ENCODE data around the gene ZNRF1. TPM values are rescaled to one million over a fixed set of nuclear protein-coding genes. Genes with fewer than 3 reads are reported as not detected.

Gene ZNRF1
- total RNA-seq, 2 donors from 2014 or later: 27.7 to 29.7 TPM

GRCh38 chr16:75017670-75018525, 19.1 kb downstream of the ZNRF1 start:
- H3K4me3 ChIP-seq: no peak overlapping the region
- no peaks in the 10 kb centered on the region for H3K27me3 ChIP-seq
- no peaks in the 10 kb centered on the region for H3K36me3 ChIP-seq
- H3K9me3 ChIP-seq: no peaks in the 10 kb centered on the region
- H3K27ac ChIP-seq: no peak overlapping the region
- DNase-seq: no peak
- H3K4me1 ChIP-seq: peaks cover 7% of the 10 kb centered on the region
- intact Hi-C loops (cut with DNase I): no loop called here
- TF ChIP-seq, protein P1, sequence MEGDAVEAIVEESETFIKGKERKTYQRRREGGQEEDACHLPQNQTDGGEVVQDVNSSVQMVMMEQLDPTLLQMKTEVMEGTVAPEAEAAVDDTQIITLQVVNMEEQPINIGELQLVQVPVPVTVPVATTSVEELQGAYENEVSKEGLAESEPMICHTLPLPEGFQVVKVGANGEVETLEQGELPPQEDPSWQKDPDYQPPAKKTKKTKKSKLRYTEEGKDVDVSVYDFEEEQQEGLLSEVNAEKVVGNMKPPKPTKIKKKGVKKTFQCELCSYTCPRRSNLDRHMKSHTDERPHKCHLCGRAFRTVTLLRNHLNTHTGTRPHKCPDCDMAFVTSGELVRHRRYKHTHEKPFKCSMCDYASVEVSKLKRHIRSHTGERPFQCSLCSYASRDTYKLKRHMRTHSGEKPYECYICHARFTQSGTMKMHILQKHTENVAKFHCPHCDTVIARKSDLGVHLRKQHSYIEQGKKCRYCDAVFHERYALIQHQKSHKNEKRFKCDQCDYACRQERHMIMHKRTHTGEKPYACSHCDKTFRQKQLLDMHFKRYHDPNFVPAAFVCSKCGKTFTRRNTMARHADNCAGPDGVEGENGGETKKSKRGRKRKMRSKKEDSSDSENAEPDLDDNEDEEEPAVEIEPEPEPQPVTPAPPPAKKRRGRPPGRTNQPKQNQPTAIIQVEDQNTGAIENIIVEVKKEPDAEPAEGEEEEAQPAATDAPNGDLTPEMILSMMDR (IDR thresholded peaks at IDR 0.05): no peak
- H3K9ac ChIP-seq (ENCODE audit: low read depth in 2 of 2, low read length in 2 of 2): no peak overlapping the region

- Histone ChIP-seq H3K9ac (ENCODE audit: low read depth in 2 of 2, low read length in 2 of 2) (no peak overlapping the region), H3K27ac (no peak overlapping the region), H3K4me1 (peaks cover 7% of the 10 kb centered on the region), H3K9me3 (no peaks in the 10 kb centered on the region), H3K36me3 (no peaks in the 10 kb centered on the region), H3K27me3 (no peaks in the 10 kb centered on the region), H3K4me3 (no peak overlapping the region)
- intact Hi-C loops (cut with DNase I): no loop called here
- DNase-seq: no peak
- TF ChIP-seq, protein P1 (IDR thresholded peaks at IDR 0.05): no peak
These were observed 20.2 kb downstream of the ZNRF1 start for GRCh38 chr16:75019007-75019406.

GRCh38 chr16:75019586-75019985, 20.8 kb downstream of the ZNRF1 start:
- Histone ChIP-seq H3K4me1 (peaks cover 7% of the 10 kb centered on the region), H3K4me3 (no peak overlapping the region), H3K9me3 (no peaks in the 10 kb centered on the region), H3K36me3 (no peaks in the 10 kb centered on the region), H3K27me3 (no peaks in the 10 kb centered on the region), H3K27ac (no peak overlapping the region), H3K9ac (ENCODE audit: low read depth in 2 of 2, low read length in 2 of 2) (no peak overlapping the region)
- intact Hi-C loops (cut with DNase I): no loop called here
- TF ChIP-seq, protein P1 (IDR thresholded peaks at IDR 0.05): no peak
- DNase-seq: no peak

DNA sequence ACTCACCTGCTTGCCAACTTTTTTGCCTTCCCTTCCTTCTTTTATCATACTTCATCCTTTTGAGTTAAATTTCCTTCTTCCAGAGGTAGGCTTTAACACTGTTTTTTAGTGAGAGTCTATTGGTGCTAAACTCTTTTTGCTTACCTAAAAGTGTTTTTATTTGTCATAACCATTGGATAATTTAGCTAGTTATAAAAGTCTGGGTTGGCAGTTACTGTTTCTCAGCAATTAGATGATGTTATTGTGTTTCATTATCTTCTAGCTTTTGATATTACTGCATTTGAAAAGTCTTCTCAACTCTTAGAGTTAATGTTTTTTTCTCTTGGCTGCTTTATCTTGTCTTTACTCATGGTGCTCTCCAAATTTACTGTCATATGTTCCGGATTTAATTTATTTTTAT, 22.6 kb downstream of the ZNRF1 start:
- H3K4me3 ChIP-seq: no peak overlapping the region
- no peak overlapping the region for H3K27ac ChIP-seq
- intact Hi-C loops (cut with DNase I): no loop called here
- TF ChIP-seq, protein P1 (IDR thresholded peaks at IDR 0.05): no peak
- H3K36me3 ChIP-seq: no peaks in the 10 kb centered on the region
- no peaks in the 10 kb centered on the region for H3K27me3 ChIP-seq
- no peak for DNase-seq
- peaks cover 7% of the 10 kb centered on the region for H3K4me1 ChIP-seq
- no peaks in the 10 kb centered on the region for H3K9me3 ChIP-seq
- H3K9ac ChIP-seq (ENCODE audit: low read depth in 2 of 2, low read length in 2 of 2): no peak overlapping the region

DNA sequence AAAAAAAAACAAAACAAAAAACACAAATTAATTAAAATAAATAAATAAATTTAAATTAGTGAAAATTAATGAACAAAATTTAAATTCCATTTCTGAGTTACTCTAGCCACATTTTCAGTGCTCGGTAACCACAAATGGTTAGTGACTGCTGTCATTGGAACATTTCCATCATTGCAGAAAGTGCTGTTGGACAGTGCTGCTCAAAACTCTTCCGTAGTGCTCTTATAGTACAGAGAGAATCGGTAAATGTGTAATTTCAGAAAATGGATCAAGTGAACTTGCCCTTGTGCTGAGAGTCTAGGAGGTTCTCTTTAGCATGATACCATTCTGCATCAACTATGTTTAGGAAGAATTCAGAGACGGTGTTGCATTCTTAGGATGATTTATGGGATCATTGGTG, 23.7 kb downstream of the ZNRF1 start:
- no peaks in the 10 kb centered on the region for H3K9me3 ChIP-seq
- peak; percentile 1 for DNase-seq
- H3K4me3 ChIP-seq: no peak overlapping the region
- H3K36me3 ChIP-seq: no peaks in the 10 kb centered on the region
- TF ChIP-seq, protein P1 (IDR thresholded peaks at IDR 0.05): no peak
- no peaks in the 10 kb centered on the region for H3K27me3 ChIP-seq
- intact Hi-C loops (cut with DNase I): no loop called here
- H3K9ac ChIP-seq (ENCODE audit: low read depth in 2 of 2, low read length in 2 of 2): no peak overlapping the region
- H3K4me1 ChIP-seq: peaks cover 7% of the 10 kb centered on the region
- no peak overlapping the region for H3K27ac ChIP-seq
